Measurements from ENCODE around the gene CUL1.

Gene CUL1

DNA sequence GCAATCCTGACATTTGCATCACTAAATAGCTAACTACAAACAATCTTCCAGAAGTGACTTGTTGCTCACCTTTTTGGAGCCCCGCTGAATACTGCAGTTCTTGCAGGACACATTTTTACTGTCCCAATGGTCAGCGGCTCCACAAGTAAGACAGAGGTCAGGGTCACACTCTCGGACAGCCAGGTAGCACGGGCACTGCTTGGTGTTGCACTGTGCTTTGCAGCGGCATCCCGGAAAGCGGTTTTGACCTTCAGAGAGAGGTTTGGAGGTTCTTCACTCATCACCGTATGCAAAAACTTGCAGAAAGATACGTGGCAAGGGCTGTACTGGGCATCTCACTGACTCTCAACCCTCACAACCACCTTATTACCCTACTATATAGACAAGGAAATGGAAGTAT, 115.2 kb downstream of the CUL1 start:
- no peak for ATAC-seq (ENCODE audit: insufficient read depth, low read depth)
- Histone ChIP-seq H3K4me3 (ENCODE audit: low read depth in 1 of 2, low read length in 2 of 2) (no peak overlapping the region), H3K4me1 (ENCODE audit: insufficient read depth, low read length) (no peaks in the 10 kb centered on the region), H3K27ac (ENCODE audit: low read length) (no peak overlapping the region), H4K20me1 (ENCODE audit: insufficient read depth, low read length) (peaks cover 6% of the 10 kb centered on the region; the same call in 1 of the 2 replicates), H3K27me3 (ENCODE audit: insufficient read depth, low read length, poor library complexity) (no peaks in the 10 kb centered on the region), H3K4me2 (ENCODE audit: insufficient read depth, low read length) (no peak overlapping the region), H3K36me3 (ENCODE audit: insufficient read depth, low read length) (peaks cover 100% of the 10 kb centered on the region), H2AFZ (ENCODE audit: low read depth, low read length) (no peak overlapping the region), H3K9me3 (ENCODE audit: insufficient read depth, low read length, severe bottlenecking) (no peaks in the 10 kb centered on the region), H3K9ac (ENCODE audit: low read depth, low read length) (no peak overlapping the region), H3K79me2 (ENCODE audit: insufficient read depth, low read length) (peaks cover 8% of the 10 kb centered on the region; the same call in 1 of the 2 replicates)
- no peak for DNase-seq
- TF ChIP-seq EZH2 (IDR thresholded peaks at IDR 0.05; ENCODE audit: borderline replicate concordance, low read depth, low read length, severe bottlenecking) = no peak

DNA sequence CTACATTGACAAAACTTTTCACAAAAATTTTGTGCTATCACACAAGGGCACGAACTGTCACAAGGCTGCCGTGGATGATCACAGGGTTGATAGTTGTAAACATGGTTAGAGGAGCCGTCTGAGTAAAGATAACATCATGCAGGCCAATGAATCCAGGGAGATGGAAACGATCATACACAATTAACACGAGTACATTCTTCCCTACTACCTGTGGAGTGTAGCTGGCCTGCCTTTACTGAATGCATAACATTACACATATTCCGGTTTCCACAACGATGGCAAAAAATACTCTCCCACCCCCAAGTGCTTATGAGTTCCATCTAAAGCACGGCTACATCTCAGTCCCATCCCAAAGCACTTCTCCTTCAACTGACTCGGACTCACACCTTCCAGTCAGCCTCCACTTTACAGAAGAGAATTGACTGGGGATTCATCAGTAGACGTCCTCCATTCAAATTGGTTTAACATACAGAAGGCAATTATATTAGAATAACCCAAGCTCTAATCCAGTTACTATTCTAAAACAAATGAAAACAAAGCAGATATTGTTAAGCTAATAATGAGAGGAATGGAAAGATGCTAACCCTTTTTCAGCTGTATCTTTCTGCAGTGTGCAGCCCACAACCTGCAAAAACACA, 116.3 kb downstream of the CUL1 start:
- Histone ChIP-seq H3K4me1 (ENCODE audit: insufficient read depth, low read length) (no peaks in the 10 kb centered on the region), H3K9ac (ENCODE audit: low read depth, low read length) (no peak overlapping the region), H4K20me1 (ENCODE audit: insufficient read depth, low read length) (peaks cover 8% of the 10 kb centered on the region; the same call in 1 of the 2 replicates), H3K79me2 (ENCODE audit: insufficient read depth, low read length) (peaks cover 14% of the 10 kb centered on the region; the same call in 1 of the 2 replicates), H3K27me3 (ENCODE audit: insufficient read depth, low read length, poor library complexity) (no peaks in the 10 kb centered on the region), H3K9me3 (ENCODE audit: insufficient read depth, low read length, severe bottlenecking) (no peaks in the 10 kb centered on the region), H3K4me3 (ENCODE audit: low read depth in 1 of 2, low read length in 2 of 2) (no peak overlapping the region), H3K27ac (ENCODE audit: low read length) (no peak overlapping the region), H3K36me3 (ENCODE audit: insufficient read depth, low read length) (peaks cover 100% of the 10 kb centered on the region), H2AFZ (ENCODE audit: low read depth, low read length) (no peak overlapping the region), H3K4me2 (ENCODE audit: insufficient read depth, low read length) (no peak overlapping the region)
- DNase-seq = no peak
- ATAC-seq (ENCODE audit: insufficient read depth, low read depth) = no peak
- TF ChIP-seq, protein P1, sequence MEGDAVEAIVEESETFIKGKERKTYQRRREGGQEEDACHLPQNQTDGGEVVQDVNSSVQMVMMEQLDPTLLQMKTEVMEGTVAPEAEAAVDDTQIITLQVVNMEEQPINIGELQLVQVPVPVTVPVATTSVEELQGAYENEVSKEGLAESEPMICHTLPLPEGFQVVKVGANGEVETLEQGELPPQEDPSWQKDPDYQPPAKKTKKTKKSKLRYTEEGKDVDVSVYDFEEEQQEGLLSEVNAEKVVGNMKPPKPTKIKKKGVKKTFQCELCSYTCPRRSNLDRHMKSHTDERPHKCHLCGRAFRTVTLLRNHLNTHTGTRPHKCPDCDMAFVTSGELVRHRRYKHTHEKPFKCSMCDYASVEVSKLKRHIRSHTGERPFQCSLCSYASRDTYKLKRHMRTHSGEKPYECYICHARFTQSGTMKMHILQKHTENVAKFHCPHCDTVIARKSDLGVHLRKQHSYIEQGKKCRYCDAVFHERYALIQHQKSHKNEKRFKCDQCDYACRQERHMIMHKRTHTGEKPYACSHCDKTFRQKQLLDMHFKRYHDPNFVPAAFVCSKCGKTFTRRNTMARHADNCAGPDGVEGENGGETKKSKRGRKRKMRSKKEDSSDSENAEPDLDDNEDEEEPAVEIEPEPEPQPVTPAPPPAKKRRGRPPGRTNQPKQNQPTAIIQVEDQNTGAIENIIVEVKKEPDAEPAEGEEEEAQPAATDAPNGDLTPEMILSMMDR (IDR thresholded peaks at IDR 0.05; ENCODE audit: borderline replicate concordance, extremely low read depth, low read length, poor library complexity, severe bottlenecking) = no peak
- TF ChIP-seq EZH2 (IDR thresholded peaks at IDR 0.05; ENCODE audit: borderline replicate concordance, low read depth, low read length, severe bottlenecking) = no peak

DNA sequence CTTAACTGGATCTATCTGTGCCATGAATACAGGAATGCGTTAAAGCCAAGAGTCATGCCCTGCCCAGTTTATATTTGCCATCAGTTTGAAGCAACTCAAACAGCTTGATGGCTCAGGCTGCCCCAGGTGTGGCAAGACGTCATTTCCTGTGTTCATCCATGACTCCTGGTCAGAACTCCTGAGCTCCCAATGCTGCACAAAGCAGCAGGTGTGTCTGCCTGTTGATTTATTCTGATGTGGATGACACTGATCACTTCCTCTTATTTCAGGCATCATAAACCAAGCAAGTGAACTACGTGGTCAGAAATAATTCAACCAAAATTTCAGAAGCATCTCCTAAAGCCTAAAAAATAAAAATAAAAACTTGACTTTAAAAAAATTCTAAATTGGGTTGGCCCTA, 116.9 kb downstream of the CUL1 start:
- Histone ChIP-seq H3K36me3 (ENCODE audit: insufficient read depth, low read length) (peaks cover 100% of the 10 kb centered on the region), H3K79me2 (ENCODE audit: insufficient read depth, low read length) (peaks cover 14% of the 10 kb centered on the region; the same call in 1 of the 2 replicates), H2AFZ (ENCODE audit: low read depth, low read length) (no peak overlapping the region), H3K27me3 (ENCODE audit: insufficient read depth, low read length, poor library complexity) (no peaks in the 10 kb centered on the region), H3K4me1 (ENCODE audit: insufficient read depth, low read length) (no peaks in the 10 kb centered on the region), H3K27ac (ENCODE audit: low read length) (no peak overlapping the region), H3K4me3 (ENCODE audit: low read depth in 1 of 2, low read length in 2 of 2) (no peak overlapping the region), H3K4me2 (ENCODE audit: insufficient read depth, low read length) (no peak overlapping the region), H3K9ac (ENCODE audit: low read depth, low read length) (no peak overlapping the region), H3K9me3 (ENCODE audit: insufficient read depth, low read length, severe bottlenecking) (no peaks in the 10 kb centered on the region), H4K20me1 (ENCODE audit: insufficient read depth, low read length) (peaks cover 8% of the 10 kb centered on the region; the same call in 1 of the 2 replicates)
- TF ChIP-seq EZH2 (IDR thresholded peaks at IDR 0.05; ENCODE audit: borderline replicate concordance, low read depth, low read length, severe bottlenecking) = no peak
- TF ChIP-seq, protein P1 (IDR thresholded peaks at IDR 0.05; ENCODE audit: borderline replicate concordance, extremely low read depth, low read length, poor library complexity, severe bottlenecking) = no peak
- ATAC-seq (ENCODE audit: insufficient read depth, low read depth) (no peak), DNase-seq (no peak)

DNA sequence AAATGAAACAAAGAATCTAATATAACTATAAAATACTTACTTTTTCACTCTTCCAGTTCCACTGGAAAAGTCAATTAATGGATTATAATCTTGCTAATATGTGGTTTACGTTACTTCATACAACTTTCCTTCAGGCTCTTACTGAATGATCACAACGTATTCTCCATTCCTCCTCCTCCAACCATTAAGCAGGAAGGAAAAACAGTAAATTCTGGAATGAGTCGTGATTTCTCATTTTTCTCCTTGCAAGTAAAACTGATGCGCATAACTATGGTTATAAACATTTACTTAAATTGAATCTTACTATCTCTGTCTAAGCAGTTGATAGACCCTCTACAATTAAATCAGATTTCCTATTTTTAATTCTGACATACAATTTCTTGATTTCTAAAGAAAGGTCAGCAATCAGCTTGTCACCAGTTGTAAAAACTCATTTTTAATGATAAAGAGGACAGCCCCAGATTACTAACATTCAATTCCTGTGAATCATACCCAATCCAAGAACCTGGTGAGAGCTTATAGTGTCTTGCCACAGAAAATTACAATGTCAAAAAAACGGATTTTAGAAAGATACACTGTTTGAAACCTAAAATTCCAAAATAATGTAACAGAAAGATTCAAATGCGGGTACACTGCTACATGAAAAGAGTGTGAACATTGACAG, 121.1 kb downstream of the CUL1 start:
- Histone ChIP-seq H3K4me2 (ENCODE audit: insufficient read depth, low read length) (no peak overlapping the region), H3K27me3 (ENCODE audit: insufficient read depth, low read length, poor library complexity) (no peaks in the 10 kb centered on the region), H3K36me3 (ENCODE audit: insufficient read depth, low read length) (peaks cover 85% of the 10 kb centered on the region), H3K27ac (ENCODE audit: low read length) (no peak overlapping the region), H3K4me1 (ENCODE audit: insufficient read depth, low read length) (no peaks in the 10 kb centered on the region), H3K9ac (ENCODE audit: low read depth, low read length) (no peak overlapping the region), H3K79me2 (ENCODE audit: insufficient read depth, low read length) (peaks cover 35% of the 10 kb centered on the region), H4K20me1 (ENCODE audit: insufficient read depth, low read length) (peaks cover 5% of the 10 kb centered on the region; the same call in 1 of the 2 replicates), H3K4me3 (ENCODE audit: low read depth in 1 of 2, low read length in 2 of 2) (no peak overlapping the region), H2AFZ (ENCODE audit: low read depth, low read length) (no peak overlapping the region), H3K9me3 (ENCODE audit: insufficient read depth, low read length, severe bottlenecking) (no peaks in the 10 kb centered on the region)
- no peak for TF ChIP-seq EZH2 (IDR thresholded peaks at IDR 0.05; ENCODE audit: borderline replicate concordance, low read depth, low read length, severe bottlenecking)
- ATAC-seq (ENCODE audit: insufficient read depth, low read depth) (no peak), DNase-seq (no peak)

Measured in DND-41 (cell line).